HG02970 (cell line): ENCODE data around the gene FOXN3.

Experiments
- ATAC-seq: cut with Tn5 transposase; IDR thresholded peaks from one replicate; pipeline ENCODE4 v1.9.1; 2021; ENCODE audit warnings: mild to moderate bottlenecking, moderate library complexity, moderate number of reproducible peaks; ENCODE audit not compliant: unreplicated experiment, low FRiP score

The FOXN3 gene

GRCh38 chr14:89366864-89367778, 49.9 kb downstream of the FOXN3 start:
- ATAC-seq, result no peak

GRCh38 chr14:89365061-89365801, 51.8 kb downstream of the FOXN3 start:
- peak; percentile 78 for ATAC-seq

GRCh38 chr14:89364316-89364715, 52.7 kb downstream of the FOXN3 start:
- ATAC-seq, result no peak

- no peak for ATAC-seq
These were observed 56.8 kb downstream of the FOXN3 start for GRCh38 chr14:89360277-89360676.

- ATAC-seq, result no peak
These were observed 57.4 kb downstream of the FOXN3 start for GRCh38 chr14:89359477-89360222.

- no peak for ATAC-seq
These were observed 59.3 kb downstream of the FOXN3 start for GRCh38 chr14:89357655-89358297.

GRCh38 chr14:89356927-89357326, 60.1 kb downstream of the FOXN3 start:
- no peak for ATAC-seq

- ATAC-seq, result no peak
These were observed 60.5 kb downstream of the FOXN3 start for GRCh38 chr14:89356496-89356895.

- ATAC-seq, result no peak
These were observed 63.3 kb downstream of the FOXN3 start for GRCh38 chr14:89353766-89354113.

GRCh38 chr14:89352976-89353765, 63.9 kb downstream of the FOXN3 start:
- ATAC-seq, result no peak

- no peak for ATAC-seq
These were observed 65.3 kb downstream of the FOXN3 start for GRCh38 chr14:89351516-89352404.

- ATAC-seq, result no peak
These were observed 65.9 kb downstream of the FOXN3 start for GRCh38 chr14:89351221-89351515.

- no peak for ATAC-seq
These were observed 66.9 kb downstream of the FOXN3 start for GRCh38 chr14:89350152-89350551.

- ATAC-seq, result no peak
These were observed 67.6 kb downstream of the FOXN3 start for GRCh38 chr14:89349171-89350008.

GRCh38 chr14:89348722-89349121, 68.3 kb downstream of the FOXN3 start:
- no peak for ATAC-seq

- no peak for ATAC-seq
These were observed 69.1 kb downstream of the FOXN3 start for GRCh38 chr14:89347885-89348284.

GRCh38 chr14:89344920-89345254, 72.1 kb downstream of the FOXN3 start:
- ATAC-seq, result no peak

GRCh38 chr14:89343356-89343755, 73.7 kb downstream of the FOXN3 start:
- ATAC-seq, result no peak
